ENCODE results near the gene CXCR1.
"Not testable (repeated sequence)": the region's sequence is repeated elsewhere in the genome, so short reads cannot be mapped to it uniquely, and the experiment has no call there.

The CXCR1 gene

DNA sequence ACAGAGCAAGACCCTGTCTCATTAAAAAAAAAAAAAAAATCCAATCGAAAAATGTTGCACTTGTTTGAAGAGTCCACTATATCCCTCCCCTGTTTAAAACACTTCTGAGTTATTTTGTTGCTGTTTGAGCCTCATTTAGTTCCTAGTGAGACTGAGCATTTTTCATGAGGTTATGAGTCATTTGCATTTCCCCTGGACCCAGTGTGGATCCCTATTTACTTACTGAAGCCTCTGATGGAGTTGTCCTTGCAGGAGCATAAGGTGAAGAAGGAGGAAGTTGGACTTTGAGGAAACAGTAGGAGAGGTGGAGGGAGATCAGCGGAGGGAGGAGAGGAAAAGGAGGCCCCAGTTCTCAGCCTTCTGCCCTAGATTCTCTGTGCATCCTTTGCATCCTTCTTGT, 5.1 kb downstream of the CXCR1 start:
- no peak for DNase-seq (ENCODE audit: low read depth)

DNA sequence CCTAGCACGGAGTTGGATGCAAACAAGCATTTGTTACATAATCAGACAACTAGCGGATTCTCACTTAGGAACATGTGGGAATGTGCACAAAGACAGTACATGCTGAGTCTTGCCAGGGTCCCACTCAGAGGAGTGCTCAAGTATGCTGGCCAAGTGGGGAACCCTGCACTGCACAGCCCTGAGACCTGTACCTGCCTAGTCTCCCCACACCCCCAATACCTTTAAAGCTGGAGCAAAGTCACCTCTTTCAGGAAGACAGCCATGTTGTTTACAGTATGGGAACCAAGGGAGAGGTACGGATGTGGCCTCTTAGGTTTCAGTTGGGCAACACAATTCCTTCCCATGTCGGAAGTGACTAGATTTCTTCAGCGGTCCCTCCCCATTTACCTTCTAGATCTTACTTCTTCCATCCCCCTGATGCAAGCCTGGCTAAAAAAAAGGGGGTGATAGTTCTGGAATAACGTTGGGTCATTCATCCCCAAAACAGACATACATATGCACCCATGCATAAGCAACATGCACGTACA, 10.7 kb downstream of the CXCR1 start:
- no peak for DNase-seq (ENCODE audit: low read depth)

DNA sequence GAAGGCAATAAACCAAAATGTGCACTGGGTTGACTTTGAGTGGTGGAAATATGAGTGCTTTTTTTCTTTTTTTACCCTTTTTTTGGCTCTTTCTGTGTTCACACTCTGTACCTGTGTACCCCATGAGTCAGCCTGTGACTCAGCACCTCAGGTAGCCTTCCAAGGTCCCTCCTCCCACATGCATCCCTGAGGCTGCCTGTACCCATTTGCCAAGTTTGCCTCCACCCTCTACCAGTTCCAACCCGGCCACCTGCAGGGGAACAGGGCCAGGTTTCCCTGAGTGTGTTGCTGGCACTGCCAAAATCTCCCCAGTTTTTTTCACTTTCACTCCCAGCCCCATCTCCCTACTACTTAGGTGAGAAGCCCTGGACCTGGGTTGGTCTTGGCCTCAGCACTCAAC, 14.0 kb downstream of the CXCR1 start:
- no peak for DNase-seq (ENCODE audit: low read depth)

DNA sequence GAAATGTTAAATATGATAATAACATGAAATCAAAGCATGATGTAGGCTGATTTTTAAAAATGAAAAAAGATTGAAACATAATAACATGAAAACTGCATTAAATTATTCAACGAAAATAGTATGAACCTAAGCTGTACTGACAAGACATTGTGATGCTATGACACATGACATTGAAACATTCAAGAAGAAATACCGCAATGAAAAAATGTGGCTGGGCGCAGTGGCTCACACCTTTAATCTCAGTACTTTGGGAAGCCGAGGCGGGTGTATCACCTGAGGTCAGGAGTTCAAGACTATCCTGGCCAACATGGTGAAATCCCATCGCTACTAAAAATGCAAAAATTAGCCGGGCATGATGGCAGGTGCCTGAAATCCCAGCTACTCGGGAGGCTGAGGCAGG, 14.6 kb downstream of the CXCR1 start:
- no peak for DNase-seq (ENCODE audit: low read depth)

DNA sequence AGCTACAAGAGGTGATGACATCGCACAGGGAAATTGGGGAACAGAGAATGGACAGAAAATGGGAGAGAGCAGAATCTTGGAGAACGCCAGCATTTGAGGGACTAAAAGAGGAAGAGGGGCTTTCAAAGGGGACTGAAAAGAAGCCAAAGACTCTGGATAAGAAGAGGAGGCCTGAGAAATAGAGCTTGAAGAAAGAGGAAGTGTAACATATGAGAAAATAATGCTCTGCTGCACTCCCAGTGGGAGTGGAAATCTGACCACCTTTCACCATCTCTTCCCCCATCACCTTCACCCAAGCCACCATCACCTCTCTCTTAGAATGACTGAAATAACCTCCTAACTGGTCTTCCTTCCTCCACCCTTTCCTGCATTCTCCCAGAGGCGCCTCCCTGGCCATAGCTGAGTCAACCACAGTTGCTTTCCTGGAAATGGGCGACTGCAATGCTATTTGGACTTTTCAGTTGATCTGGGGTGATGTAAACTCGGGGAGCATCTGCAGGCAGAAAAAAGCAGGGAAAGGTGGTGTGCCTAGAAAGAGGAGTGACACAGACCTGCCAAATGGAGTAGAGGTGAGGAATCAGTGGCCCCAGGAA, 16.8 kb downstream of the CXCR1 start:
- no peak for DNase-seq (ENCODE audit: low read depth)

DNA sequence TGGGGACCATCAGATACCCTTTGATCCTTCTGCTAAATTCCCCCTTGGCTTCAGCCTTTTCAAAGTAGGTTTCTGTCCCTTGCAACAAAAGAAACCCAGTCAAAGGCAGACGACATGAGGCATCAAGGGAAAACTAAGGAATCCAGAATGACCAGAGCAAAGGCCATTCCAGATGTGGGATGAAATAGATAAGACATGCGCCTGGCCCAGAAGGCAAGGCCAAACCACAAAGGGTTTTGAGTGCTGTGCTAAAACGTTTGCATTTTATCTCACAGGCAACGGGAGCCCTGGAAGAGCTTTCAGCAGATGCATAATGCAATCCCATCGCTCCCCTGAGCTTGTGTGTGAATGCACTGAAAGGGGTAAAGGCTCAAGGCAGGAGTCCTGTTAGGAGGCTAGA, 17.7 kb downstream of the CXCR1 start:
- no peak for DNase-seq (ENCODE audit: low read depth)

DNA sequence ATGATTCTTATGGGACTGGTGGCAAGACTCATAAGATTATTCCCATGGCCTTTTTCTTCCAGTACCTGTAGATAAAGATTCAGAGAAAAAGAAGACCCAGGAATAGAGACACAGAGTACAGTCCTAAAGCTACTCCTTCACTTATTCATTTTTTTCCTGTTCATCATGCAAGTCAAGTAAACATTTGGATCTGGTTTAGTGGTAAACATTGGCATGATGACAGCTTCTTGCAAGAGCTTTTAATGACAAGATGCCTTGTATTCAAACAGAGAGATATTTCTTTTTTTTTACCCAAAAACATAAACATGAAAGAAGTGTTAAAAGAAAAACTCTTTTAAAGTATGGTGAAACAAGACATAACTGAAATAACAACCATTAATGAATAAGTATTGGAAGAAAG, 20.7 kb downstream of the CXCR1 start:
- no peak for DNase-seq (ENCODE audit: low read depth)

DNA sequence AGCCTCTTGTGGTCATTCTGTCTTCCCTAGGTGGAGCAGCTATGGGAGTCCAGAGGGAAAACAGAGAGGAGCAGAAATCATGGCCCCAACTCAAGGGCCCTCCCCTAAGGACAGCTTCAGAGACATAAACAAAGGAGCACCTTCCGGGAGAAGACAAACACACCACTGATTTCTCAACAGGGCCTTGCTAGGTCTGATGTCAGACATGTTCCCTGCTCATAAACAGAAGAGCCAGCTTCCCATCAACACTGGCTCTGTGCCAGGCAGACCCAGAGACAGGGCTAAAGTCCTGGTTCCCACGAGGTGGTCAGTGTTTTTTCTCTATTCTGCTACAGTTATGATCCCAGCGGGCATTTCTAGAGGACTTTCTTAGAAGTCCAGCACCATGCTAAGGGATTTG, 21.6 kb downstream of the CXCR1 start:
- no peak for DNase-seq (ENCODE audit: low read depth)

DNA sequence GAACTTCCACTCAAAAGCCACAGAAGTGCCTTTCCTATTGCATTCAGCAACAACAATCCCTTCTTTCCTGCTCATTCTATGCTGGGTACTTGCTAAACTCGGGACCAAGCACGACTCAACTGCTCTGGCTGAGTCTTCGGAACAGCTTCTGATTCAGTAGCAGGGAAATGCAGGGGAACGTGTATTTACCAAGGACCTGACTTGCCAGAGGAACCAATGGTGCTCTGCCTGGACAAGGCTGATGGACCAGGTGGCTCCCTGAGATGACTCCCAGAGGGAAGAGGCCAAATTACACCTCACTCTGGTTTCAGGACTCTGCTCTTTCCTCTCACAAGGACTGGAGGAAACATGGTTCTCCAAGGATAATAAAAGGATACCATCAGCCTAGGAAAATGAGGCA, 28.7 kb downstream of the CXCR1 start:
- DNase-seq (ENCODE audit: low read depth) = no peak

DNA sequence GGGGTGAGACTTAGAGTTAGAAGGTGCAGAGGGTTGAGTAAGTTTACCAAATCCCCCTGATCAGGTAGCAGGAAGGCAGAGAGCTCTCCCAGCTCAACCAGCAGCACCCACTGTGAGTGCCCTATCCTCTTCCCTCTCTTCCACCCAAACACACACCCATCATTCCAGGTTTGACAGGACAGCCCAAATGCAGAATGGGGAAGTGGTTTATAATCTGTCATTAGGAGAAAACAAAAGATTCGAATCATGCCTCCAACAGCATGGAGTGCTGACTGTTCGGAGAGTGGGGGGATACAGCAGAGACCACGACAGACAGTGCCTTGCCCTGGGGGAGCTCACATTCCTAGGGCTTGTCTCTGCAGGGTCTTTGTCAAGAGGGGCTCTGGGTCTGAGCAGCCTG, 29.2 kb downstream of the CXCR1 start:
- DNase-seq (ENCODE audit: low read depth) = no peak

DNA sequence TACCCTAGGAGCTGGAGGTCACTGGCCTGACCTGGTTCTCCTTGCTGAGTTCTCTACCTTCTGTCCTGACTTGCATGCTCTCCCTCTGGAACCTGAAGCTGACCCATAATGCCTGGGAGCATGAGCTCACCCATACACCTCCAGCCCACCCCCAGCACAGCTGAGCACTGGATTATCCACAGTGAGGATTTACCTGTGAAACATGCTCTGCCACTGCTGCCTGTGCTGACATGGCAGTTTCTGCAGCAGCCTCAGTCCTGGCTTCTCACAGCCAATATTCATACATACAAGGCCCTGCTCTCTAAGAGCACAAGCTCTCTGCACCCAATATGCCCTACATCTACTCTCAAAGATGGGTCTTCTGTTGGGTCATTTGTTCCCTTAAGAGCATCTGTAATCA, 35.9 kb downstream of the CXCR1 start:
- DNase-seq (ENCODE audit: low read depth) = no peak

DNA sequence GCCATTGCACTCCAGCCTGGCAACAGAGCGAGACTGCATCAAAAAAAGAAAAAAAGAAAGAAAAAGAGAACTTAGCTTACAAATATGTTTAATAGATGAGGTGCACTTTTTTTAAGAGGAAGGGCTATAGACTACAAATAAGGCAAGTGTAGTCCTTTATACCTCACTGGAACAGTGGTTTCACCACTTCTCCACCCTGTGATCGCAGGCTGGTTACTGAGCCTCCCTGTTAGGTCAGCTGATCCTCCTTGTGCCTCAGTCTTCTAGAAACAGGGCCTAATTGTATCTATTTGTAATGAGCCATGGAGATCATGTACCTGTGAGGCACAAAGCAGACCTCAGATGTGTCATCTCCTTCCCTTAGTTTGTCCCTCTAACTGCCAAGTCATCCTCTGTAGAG, 36.4 kb downstream of the CXCR1 start:
- no peak for DNase-seq (ENCODE audit: low read depth)

DNA sequence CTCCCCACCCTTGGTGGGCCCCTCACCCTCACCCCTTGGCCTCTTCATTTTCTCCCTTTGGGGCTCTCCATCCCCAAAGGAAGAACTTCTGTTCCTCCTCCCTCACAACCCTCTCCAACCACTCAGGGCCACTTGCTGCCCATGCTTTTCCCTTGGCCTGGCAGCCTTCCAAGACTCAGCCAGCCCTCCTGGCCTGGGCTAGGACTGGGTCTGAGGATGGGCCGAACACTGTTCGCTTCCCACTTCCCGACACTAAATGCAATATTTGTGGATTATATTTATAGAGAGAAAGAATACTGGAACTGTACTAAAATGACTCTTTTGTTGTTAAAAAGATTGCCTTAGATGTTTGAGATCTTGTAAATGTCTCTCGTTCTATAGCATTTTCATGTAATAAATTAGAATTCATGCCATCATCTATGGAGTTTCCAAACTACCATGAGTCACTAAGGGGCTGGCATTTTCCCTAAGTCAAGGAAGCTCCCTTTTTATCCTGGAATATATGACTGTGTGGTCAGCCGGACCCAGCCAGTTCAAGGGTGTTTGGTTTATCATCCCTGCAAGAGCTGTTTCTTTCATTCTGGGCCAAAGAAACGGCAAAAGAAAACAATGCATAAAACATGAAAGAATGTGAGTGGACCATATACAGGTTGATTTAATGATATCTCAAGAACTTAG, 37.2 kb downstream of the CXCR1 start:
- peak; percentile 31 for DNase-seq (ENCODE audit: low read depth)

DNA sequence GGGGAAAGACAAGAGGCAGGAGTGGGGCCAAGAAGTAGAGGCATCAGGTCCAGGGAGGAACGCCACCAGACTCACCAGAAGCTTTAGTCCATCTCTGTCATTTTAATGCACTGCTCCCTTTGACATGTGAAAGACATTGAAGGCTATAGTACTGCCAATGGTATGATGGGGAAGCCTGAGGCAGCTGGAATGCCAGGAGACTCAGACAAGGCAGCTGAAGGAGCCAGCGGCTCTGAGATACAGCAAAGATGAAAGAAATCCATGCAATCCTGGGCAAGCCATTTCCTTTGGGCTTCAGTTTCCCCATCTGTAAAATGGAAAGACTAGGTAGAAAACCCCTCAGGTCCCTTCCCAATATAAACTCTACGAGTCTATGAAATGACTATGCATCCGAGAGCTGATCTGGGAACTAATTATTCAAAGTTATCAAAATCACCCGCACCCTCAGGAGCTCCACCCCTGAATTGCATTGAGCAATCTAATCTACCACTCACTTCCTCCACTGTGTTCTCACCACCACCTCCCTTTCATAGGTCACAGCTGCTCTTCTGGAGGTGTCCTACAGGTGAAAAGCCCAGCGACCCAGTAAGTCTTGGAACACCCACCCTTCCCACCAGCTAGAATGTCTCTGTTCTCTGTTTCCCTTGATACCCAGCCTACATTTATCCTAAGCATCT, 37.8 kb downstream of the CXCR1 start:
- DNase-seq (ENCODE audit: low read depth) = no peak

DNA sequence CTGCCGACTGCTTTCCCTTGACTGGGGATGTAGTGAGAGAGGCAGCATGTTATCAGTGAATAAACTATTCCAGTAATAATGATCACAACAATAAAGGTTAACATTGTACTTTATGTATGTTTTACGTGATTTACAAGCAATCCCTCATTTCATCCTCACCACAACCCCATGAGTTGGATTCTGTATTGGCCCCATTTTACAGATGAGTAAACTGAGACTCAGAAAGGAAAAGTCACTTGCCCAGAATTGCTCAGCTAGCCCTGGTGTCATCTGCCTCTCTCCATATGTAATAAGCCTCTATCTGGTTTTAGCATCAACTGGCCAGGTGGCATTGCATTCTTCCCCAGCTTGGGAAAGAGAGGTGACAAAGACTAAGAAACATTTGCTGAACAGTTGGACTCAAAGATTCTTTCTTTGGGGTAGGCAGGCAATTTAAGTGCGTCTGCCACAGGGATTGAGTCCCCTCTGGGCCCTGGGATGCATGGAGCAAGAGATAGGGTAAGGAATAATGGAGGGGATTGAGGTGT, 38.8 kb downstream of the CXCR1 start:
- no peak for DNase-seq (ENCODE audit: low read depth)

DNA sequence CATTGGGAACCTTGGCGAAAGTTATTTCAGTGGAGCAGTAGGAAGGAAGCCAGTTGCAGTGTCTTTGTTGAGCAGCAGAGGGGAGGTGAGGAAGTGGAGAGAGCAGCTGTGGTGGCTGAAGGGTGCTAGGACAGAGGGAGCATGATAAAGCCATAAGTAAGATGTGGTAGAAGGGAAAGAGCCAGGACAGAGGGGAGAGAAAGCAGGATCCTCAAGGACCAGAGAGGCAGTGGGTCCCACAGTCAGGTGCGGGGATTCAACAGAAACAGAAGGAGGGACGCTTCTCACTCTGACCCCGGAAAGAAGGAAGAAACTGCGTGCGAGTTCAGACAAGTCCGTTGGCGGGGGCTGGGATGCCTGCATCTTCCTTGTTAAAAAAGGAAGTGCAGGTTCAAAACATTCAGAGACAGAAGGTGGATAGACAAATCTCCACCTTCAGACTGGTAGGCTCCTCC, 41.1 kb downstream of the CXCR1 start, which contains the start of gene CXCR2:
TSS of gene CXCR2 (plus strand) at position 403 of the 455 bp plus-strand sequence. CDS start 8,774 bp downstream, outside the sequence.
- DNase-seq (ENCODE audit: low read depth) = no peak

DNA sequence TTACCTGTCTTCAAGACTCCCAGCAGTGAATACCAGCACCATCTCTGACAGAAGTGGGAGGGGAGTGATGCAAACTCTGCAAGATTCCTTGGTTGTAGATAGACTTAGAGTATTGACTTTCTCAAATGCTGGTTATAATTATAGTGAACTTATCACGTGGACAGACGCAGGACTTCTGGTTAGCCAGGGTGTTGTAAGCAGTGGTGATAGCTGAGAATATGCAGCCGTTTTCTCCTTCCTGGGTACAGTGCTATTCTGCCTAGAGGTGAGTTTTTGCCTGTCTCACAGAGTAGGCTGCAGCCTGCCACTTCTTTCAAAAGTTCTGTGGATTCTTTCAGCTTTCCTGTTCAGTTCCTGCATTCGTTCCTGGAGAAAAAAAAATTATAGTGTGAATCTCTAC, 41.7 kb downstream of the CXCR1 start:
- no peak for DNase-seq (ENCODE audit: low read depth)

DNA sequence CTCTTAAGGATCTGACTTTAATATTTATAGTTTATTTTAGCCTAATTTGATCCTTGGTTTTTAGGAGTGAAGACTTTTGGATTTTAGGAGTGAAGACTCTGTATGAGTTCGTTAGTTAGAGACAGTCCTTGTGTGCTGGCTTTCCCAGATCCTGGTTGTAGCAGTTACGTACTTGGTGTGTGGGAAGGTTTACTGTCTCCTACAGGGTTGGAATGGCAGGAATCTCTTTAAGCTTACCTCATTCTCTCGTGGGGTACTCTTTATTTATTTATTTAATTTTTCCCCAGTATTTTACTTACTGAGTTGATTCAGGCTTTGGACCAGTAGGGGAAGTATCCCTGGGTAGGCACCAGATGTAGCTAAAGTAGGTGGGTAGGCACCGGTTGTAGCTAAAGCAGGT, 42.8 kb downstream of the CXCR1 start:
- DNase-seq (ENCODE audit: low read depth) = no peak

DNA sequence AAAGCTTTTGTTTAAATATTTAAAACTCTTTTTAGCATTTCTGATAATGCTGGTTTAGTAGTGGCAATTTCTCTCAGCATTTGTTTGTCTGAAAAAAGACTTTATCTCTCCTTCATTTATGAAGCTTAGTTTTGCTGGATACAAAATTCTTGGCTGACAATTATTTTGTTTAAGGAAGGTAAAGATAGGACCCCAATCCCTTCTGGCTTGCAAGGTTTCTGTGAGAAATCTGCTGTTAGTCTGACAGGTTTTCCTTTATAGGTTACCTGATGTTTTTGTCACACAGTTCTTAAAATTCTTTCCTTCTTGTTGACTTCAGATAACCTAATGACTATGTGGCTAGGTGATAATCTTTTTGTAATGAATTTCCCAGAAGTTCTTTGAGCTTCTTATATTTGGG, 44.5 kb downstream of the CXCR1 start:
- DNase-seq (ENCODE audit: low read depth) = not testable (repeated sequence)

DNA sequence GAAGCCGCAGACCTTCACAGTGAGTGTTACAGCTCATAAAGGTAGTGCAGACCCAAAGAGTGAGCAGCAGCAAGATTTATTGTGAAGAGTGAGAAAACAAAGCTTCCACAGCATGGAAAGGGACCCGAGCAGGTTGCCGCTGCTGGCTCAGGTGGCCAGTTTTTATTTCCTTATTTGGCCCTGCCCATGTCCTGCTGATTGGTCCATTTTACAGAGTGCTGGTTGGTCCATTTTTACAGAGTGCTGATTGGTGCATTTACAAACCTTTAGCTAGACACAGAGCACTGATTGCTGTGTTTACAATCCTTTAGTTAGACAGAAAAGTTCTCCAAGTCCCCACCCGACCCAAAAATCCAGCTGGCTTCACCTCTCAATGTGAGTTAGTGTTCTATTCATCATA, 45.0 kb downstream of the CXCR1 start:
- not testable (repeated sequence) for DNase-seq (ENCODE audit: low read depth)

Measured in stromal cell of bone marrow (primary cell).